Pancreas (tissue), 10 donors: Measurements from ENCODE around the gene TBC1D22B. TPM values are rescaled to one million over a fixed set of nuclear protein-coding genes. Genes with fewer than 3 reads are reported as not detected.

ENCODE experiments used
- ATAC-seq, 4 donors: fragments of 200-7000 bp; cut with Tn5 transposase; one replicate each; pipeline versions ENCODE4 v1.8.0 to v1.9.1; 2020; ENCODE audit warnings: mild to moderate bottlenecking in 4 of 4, moderate library complexity in 4 of 4
- DNase-seq, 6 donors: peaks; one replicate each; pipeline ENCODE4 v3.0.0-alpha.2; 2020
- FAIRE-seq: peaks from 2 replicates; lab custom pipeline; 2012; peaks lifted over from hg19 to GRCh38; lab: Jason Lieb, UNC
- H3K27ac ChIP-seq, 4 donors: fragments of 200-600 bp; sonication (generic); 1 replicate in 3 of 4; 2 replicates in 1 of 4; pipeline versions ENCODE4 v1.5.0 to v1.8.0; 2020
- H3K27me3 ChIP-seq, 4 donors: fragments of 200-600 bp; one replicate each; pipeline ENCODE4 v1.8.0; 2021
- H3K36me3 ChIP-seq, 3 donors: fragments of 200-600 bp; sonication (generic) in 1 of 3; one replicate each; pipeline versions ENCODE4 v1.5.0 to v1.8.0; 2020 to 2021
- H3K4me1 ChIP-seq, 3 donors: fragments of 200-600 bp; one replicate each; pipeline ENCODE4 v1.8.0; 2021
- H3K4me3 ChIP-seq, 4 donors: fragments of 200-600 bp; sonication (generic) in 2 of 4; one replicate each; pipeline versions ENCODE4 v1.5.0 to v1.8.0; 2020 to 2021
- H3K9me3 ChIP-seq, 4 donors: fragments of 200-600 bp; one replicate each; pipeline ENCODE4 v1.8.0; 2021
- CTCF ChIP-seq, 4 donors: fragments of 200-600 bp; sonication (generic) in 3 of 4; IDR thresholded peaks; one replicate each; pipeline versions ENCODE4 v1.5.0 to v1.8.0; 2021; ENCODE audit warnings: antibody characterized with exemption in 4 of 4
- WGBS, 2 donors: extraction: QIAGEN DNeasy Blood & Tissue Kit; methylation state at CpG; one replicate each; pipeline ENCODE4 v1.1.7; 2013; 5-methylcytosine and 5-hydroxymethylcytosine counted together
- intact Hi-C, 3 donors: fragments of 100-400 bp; cut with DNase I; formaldehyde crosslinking; loops; one replicate each; pipeline versions ENCODE4 v1.11.1 to v1.14.2; 2022
- polyA plus RNA-seq, 2 donors: library from polyadenylated mRNA; stranded (reverse); fragments of 200-250 nt; gene quantifications; one replicate each; pipeline ENCODE4 v1.2.3, GENCODE V29; 2013
- total RNA-seq, 6 donors: library from RNA; stranded (reverse); fragmentation: NEBNext Ultra II Directional in 4 of 6; extraction: Animal tissue kit (Norgen Biotek cat#: 25700) in 4 of 6; gene quantifications; one replicate each; pipeline versions ENCODE4 v1.2.1 to v1.2.4, GENCODE V29; 2021 to 2023
- donor health status: healthy with polysubstance abuse.
- donor health status: DM: no; HTN: no; CAD: no; lungs with moderate emphysema.
- donor health status: DM: no; HTN: no; CAD: no.
- donor health status: control.
- donor health status: control.
- donor health status: Bipolar disorder and iron deficiency.
- donor health status: DM: yes; HTN: yes; CAD: no.
- donor health status: DM: no; HTN: no; CAD: no.
- donor health status: DM: no; HTN: no; CAD: no.
- donor health status: DM: yes; HTN: yes; CAD: no.

TBC1D22B gene
- total and polyA plus RNA-seq, 8 donors = 4.3 to 9.0 (median 6.0) TPM

GRCh38 chr6:37241775-37242428 lies 15.7 kb upstream of the TBC1D22B start:
- WGBS, 2 donors = 74 to 80% methylated on average over 5 of the region's 5 CpGs
- H3K27ac ChIP-seq = peak overlapping the region in 3 of 4 donors; percentile 6 to 90 (median 85)

GRCh38 chr6:37242429-37243052 lies 15.0 kb upstream of the TBC1D22B start:
- no peak overlapping the region for H3K4me3 ChIP-seq
- 94 to 100% methylated on average over 1 of the region's 1 CpG for WGBS, 2 donors
- TF ChIP-seq CTCF (IDR thresholded peaks at IDR 0.05) = no peak
- FAIRE-seq (no peak), ATAC-seq (peak in 3 of 4 donors; percentile 11 to 26 (median 16)), DNase-seq (peak in 1 of 6 donors; percentile 40)
- intact Hi-C loops = no loop called here
- H3K9me3 ChIP-seq = no peaks in the 10 kb centered on the region
- no peaks in the 10 kb centered on the region for H3K27me3 ChIP-seq
- peaks cover 17 to 44% (median 19%) of the 10 kb centered on the region in 3 donors for H3K4me1 ChIP-seq
- H3K36me3 ChIP-seq = no peaks in the 10 kb centered on the region
- H3K27ac ChIP-seq = peak overlapping the region in 3 of 4 donors; percentile 6 to 90 (median 85)

More at GRCh38 chr6:37241775-37242428, 15.7 kb upstream of the TBC1D22B start:
- FAIRE-seq (no peak), DNase-seq (no peak), ATAC-seq (no peak)
- Histone ChIP-seq H3K4me3 (no peak overlapping the region), H3K36me3 (no peaks in the 10 kb centered on the region), H3K9me3 (no peaks in the 10 kb centered on the region), H3K27me3 (no peaks in the 10 kb centered on the region), H3K4me1 (peaks cover 17 to 44% (median 19%) of the 10 kb centered on the region in 3 donors)
- TF ChIP-seq CTCF (IDR thresholded peaks at IDR 0.05) = no peak
- intact Hi-C loops = no loop called here

DNA sequence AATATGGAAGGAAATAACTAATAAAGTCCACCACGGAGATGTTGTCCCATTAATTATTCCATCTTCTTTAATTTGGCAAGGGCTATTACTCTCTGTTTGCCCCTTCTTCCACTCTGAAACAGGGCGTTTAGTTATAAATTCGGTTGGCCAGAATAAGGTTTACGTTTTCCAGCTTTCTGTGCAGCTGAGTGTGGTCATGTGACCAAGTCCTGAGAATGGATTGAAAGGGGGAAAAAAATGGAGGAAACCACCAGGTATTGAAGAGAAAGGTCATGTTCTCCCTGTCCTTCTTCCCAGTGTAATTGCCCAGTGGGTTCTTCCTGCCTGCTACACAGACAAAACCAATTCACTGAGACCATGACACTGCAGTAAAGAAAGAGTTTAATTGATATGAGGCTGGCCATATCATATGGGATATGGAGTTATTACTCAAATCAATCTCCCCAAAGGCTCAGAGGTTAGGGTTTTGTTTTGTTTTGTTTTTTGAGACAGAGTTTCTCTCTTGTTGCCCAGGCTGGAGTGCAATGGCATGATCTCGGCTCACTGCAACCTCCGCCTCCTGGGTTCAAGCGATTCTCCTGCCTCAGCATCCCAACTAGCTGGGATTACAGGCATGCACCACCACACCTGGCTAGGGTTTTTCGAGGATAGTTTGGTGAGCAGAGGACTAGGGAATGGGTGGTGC lies 14.3 kb upstream of the TBC1D22B start:
- Histone ChIP-seq H3K36me3 (no peaks in the 10 kb centered on the region), H3K27me3 (no peaks in the 10 kb centered on the region), H3K4me1 (peaks cover 17 to 44% (median 19%) of the 10 kb centered on the region in 3 donors), H3K27ac (peak overlapping the region in 3 of 4 donors; percentile 6 to 90 (median 85)), H3K9me3 (no peaks in the 10 kb centered on the region), H3K4me3 (no peak overlapping the region)
- no peak for TF ChIP-seq CTCF (IDR thresholded peaks at IDR 0.05)
- intact Hi-C loops = no loop called here
- ATAC-seq (no peak), FAIRE-seq (no peak), DNase-seq (no peak)
- 95 to 97% methylated on average over 8 of the region's 8 CpGs for whole genome bisulfite sequencing, 2 donors

GRCh38 chr6:37243816-37244370 lies 13.7 kb upstream of the TBC1D22B start:
- intact Hi-C loops = no loop called here
- no peak for ATAC-seq
- peaks cover 17 to 42% (median 19%) of the 10 kb centered on the region in 3 donors for H3K4me1 ChIP-seq

More at GRCh38 chr6:37243816-37244370, 13.7 kb upstream of the TBC1D22B start:
- Histone ChIP-seq H3K4me3 (no peak overlapping the region), H3K27me3 (no peaks in the 10 kb centered on the region), H3K27ac (peak overlapping the region; percentile 52 to 90 (median 71)), H3K36me3 (no peaks in the 10 kb centered on the region), H3K9me3 (no peaks in the 10 kb centered on the region)
- TF ChIP-seq CTCF (IDR thresholded peaks at IDR 0.05) = no peak
- DNase-seq (no peak), FAIRE-seq (no peak)
- WGBS, 2 donors = 63 to 68% methylated on average over 3 of the region's 3 CpGs
